Midbrain (tissue), 1 donor: Measurements from ENCODE around the gene VPS9D1.
A peak's percentile ranks its signal among the peaks of the same experiment; 100 is the strongest.
"Not testable (repeated sequence)": the region's sequence is repeated elsewhere in the genome, so short reads cannot be mapped to it uniquely, and the experiment has no call there.

Experiments
- DNase-seq: peaks from one replicate; lab custom pipeline; 2025; lab: John Stamatoyannopoulos, UW

Gene VPS9D1

DNA sequence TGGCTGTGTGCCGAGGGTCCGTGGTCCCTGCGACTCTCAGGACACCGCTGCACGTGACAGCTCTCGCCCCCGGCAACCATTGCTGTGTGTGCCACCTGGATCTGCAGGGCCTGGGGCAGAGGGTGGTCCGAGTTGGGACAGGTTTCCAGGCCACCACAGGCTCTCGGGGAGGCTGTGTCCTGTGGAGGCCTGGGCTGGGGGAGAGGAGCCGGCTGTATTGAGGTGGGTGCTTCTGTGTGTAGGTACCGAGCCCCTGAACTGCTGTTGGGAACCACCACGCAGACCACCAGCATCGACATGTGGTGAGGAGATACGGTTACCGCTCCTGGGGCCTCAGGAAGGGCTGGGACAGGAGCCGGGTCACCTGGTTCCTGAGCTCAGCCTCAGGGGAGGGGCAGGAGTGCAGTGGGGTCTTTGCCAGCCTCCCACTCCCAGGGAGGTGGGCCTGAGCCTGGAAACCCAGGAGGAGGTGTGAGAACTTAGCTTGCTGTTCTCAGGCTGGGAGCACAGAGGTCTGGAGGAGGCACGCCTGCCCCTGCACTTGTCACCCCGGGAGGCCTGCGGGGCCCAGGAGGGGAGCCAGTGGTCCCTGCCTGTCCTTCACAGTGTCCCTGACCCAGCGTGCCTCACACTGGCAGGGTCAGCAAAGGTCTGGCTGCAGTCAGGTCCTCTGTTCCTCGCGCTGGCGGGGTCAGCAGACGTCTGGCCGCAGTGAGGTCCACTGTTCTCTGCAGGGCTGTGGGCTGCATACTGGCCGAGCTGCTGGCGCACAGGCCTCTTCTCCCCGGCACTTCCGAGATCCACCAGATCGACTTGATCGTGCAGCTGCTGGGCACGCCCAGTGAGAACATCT, 26.5 kb downstream of the VPS9D1 start:
- no peak for DNase-seq

DNA sequence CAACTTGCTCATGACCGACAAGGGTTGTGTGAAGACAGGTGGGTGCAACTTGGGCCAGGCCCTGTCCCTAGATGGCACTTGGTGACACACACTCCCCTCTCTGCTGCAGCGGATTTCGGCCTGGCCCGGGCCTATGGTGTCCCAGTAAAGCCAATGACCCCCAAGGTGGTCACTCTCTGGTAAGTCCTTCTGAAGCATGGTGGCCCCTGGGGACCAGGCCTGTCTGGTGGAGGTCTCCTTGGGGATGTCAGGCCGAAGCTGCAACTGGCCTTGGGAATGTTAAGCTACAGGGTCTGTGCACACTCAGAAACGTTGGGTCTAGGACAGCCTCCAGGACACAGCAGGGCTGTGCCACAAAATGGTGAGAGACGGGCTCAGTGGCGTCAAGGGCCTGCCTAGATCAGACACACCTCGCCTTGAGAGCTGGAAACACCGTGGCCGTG, 27.4 kb downstream of the VPS9D1 start:
- DNase-seq = no peak

DNA sequence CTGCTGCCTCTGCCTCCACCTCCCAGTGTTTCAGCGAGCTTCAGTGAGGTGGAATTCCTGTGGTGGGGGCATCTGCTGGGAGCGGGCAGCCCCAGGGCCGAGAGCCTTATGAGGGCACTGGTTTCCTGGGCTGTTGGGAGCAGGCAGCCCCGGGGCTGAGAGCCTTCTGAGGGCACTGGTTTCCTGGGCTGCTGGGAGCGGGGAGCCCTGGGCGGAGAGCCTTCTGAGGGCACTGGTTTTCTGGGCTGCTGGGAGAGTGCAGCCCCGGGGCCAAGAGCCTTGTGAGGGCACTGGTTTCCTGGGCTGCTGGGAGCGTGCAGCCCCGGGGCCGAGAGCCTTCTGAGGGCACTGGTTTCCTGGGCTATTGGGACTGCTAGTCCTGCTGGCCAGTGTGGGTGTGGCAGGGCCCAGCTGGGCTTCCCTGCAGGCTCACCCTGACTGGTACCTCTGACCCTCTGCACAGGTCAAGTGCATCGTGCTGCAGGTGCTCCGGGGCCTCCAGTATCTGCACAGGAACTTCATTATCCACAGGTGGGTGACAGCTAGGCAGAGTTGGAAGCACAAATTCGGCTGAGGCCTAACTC, 28.6 kb downstream of the VPS9D1 start:
- no peak for DNase-seq

DNA sequence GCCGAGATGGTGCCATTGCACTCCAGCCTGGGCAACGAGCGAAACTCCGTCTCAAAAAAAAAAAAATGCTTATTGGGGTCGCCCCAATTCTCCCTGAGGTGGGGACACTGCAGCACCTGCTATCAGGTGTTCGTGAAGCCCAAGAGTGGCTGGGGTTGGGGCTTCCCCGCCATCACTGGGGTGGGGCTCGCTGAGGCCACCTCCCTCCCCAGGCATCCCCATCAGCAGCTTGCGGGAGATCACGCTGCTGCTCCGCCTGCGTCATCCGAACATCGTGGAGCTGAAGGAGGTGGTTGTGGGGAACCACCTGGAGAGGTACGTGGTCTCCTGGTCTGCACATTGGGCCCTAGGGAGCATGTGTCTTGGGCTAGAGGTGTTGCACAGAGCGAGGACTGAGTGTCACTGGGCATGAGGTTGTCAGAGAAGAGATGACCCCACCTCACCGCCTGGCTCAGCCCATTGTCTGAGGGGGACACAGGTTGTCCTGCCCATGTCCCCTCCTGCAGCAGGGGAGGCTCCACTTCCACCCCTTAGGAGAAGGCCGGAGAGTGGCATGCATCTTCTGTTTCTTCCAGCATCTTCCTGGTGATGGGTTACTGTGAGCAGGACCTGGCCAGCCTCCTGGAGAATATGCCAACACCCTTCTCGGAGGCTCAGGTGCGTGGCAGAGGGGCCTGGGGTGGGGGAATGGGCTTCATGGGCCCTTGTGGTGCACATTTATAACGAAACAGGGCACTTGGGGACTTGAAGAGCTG, 29.3 kb downstream of the VPS9D1 start:
- no peak for DNase-seq

DNA sequence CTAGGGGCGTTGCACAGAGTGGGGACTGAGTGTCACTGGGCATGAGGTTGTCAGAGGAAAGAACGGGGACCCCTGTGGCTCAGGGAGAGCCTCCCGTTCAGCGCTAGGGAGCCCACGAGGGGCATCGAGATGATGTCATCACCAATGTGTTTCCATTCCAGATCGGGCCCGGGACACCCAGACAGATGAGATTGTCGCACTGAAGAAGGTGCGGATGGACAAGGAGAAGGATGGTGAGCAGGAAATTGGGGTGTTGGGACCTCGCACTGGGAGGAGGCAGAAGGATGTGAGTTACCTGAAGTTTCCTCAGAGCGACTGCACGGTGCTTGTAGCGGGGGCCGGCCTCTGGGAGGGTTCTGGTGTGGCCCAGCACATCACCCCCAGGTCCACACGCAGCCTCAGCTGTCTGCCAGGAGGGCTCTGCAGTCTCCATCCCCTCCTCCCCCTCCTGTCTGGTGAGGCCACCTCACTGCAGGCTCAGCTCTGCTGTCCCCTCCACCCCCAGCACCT, 30.3 kb downstream of the VPS9D1 start:
- no peak for DNase-seq

DNA sequence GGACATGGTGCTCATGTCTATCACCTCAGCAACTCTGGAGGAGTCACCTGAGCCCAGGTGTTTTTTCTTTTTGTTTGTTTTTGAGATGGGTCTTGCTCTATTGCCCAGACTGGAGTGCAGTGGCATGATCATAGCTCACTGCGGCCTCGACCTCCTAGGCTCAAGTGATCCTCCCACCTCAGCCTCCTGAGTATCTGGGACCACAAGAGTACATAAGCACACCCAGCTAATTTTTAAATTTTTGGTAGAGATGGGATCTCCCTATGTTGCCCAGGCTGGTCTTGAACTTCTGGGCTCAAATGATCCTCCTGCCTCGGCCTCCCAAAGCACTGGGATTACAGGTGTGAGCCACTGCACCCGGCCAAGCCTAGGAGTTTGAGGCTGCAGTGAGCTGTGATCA, 31.1 kb downstream of the VPS9D1 start:
- not testable (repeated sequence) for DNase-seq

DNA sequence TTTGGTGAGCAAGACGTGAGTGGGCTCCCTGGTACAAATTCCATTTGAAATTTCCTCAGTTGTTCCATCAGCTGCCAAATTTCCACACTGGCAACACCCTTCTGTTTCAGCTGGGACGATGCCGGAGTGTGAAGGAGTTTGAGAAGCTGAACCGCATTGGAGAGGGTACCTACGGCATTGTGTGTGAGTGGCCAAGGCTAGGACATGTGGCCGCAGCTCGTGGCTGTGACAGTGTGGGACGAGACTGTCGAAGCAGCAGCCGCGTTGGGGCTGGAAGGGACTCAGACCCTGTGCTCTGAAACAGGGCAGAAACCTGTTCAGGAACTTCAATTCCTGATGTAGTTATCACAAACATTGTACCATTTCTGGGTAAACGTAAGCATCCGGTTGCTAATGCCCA, 31.6 kb downstream of the VPS9D1 start:
- no peak for DNase-seq

DNA sequence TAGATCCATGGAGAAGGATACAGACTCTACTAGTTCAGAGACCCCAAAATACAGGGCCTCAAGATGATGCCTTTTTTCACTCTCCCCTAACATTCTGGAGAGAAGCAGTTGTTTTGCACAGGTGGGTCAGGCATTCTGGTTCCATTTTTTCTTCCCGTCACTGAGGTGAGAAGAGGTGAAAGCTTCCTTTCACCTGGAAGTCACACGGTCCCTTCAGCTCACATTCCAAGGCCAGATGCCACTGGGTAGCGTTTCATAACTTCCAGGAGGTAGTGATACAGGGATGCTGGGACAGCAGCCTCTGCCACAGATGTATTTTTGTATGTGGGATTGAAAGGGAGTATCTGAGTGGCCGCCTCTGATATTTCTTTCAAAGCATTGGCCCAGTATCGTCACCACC, 32.3 kb downstream of the VPS9D1 start:
- DNase-seq = no peak

DNA sequence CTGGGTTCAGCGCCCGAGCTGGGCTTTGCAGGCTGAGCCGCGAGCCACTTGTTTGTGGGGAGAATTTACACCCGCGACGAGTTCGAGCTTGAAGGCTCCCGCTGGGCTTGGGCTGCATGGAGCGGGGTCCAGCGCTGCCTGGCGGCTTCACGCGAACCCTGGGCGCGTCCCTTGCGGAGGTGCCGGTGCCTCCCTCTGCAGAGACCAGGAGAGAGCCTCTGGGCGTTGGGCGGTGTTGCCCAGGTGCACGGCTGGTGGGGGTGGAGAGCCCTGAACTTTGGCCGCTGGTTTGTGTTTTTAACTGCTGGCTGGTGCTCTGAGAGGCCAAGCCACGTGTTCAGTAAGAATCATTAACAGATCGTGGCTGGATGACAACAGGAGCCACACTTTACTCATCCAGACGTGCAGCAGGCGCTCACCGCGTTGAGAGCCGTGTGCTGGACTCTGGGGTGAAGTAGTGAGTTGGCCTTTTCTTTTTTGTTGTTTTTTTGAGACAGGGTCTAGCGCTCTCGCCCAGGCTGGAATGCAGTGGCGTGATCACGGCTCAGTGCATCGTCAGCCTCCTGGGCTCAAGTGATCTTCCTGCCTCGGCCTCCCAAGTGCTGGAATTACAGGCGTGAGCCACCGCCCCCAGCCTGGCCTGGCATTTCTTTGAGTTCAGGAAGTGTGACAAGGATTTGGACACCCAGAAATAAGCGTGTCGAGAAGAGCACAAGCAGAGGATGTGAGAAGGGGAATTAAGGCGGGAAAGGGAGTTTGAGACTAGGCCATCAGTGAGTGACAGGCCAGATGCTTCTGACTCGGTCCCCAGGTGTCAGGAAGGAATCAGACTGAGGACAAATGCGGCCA, 33.4 kb downstream of the VPS9D1 start:
- no peak for DNase-seq

DNA sequence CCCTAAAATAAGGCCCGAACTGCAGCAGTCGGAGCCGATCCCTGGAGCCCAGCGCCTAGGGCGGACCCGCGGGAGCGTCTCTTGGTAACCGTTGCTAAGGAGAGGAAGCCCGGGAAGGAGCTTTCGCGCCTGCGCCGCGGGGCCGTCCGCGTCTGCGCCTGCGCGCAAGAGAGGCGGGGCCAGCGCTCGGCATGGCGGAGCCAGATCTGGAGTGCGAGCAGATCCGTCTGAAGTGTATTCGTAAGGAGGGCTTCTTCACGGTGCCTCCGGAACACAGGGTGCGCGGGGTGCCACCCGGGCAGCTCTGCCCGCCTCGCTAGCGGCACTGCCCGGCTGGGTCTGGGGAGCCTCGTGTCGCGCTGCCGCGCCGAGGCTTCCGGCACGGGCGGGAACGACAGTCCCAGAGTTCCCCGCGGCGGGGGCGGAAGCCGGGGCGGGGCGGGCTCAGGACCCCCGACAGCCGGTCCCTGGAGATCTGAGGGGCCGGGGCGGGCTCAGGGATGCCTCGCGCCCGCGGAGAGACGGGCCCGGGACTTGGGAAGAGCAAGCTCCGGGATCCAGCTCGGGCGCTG, 34.1 kb downstream of the VPS9D1 start, which contains the start of gene CDK10:
TSS of gene CDK10 (plus strand) at position 170 of the 572 bp plus-strand sequence. CDS start at position 192, 22 bp downstream.
- DNase-seq = peak; percentile 81

DNA sequence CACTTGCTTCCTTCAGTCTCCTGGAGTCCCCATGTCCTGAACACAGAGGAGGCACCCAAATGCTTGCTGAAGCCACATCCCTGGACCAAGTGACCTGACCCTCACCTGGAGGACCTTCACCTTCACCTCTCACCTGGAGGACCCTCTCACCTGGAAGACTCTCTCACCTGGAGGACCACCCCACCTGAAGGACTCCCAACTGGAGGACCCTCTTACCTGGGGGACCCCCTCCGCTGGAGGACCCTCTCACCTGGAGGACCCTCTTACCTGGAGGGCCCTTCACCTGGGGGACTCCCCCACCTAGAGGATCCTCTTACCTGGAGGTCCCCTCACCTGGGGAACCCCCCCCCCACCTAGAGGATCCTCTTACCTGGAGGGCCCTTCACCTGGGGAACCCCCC, 34.8 kb downstream of the VPS9D1 start:
- DNase-seq = no peak

DNA sequence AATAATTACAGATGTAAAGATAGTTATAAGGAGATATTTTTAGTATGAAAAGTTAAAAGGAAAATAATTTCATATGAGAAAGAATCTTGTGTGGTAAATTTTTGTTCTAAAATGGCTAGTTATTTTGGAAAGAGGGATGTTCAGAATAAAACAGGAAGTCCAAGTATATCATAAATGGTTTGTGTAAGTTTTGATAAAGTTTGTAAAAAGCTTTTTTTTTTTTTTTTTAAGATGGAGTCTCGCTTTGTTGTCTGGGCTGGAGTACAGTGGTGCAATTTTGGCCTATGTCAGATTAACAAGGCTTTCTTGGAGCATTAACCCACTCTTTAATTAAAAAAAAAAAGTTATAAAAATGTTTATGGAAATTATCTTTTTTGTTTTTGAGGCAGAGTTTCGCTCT, 42.4 kb downstream of the VPS9D1 start:
- DNase-seq = no peak

DNA sequence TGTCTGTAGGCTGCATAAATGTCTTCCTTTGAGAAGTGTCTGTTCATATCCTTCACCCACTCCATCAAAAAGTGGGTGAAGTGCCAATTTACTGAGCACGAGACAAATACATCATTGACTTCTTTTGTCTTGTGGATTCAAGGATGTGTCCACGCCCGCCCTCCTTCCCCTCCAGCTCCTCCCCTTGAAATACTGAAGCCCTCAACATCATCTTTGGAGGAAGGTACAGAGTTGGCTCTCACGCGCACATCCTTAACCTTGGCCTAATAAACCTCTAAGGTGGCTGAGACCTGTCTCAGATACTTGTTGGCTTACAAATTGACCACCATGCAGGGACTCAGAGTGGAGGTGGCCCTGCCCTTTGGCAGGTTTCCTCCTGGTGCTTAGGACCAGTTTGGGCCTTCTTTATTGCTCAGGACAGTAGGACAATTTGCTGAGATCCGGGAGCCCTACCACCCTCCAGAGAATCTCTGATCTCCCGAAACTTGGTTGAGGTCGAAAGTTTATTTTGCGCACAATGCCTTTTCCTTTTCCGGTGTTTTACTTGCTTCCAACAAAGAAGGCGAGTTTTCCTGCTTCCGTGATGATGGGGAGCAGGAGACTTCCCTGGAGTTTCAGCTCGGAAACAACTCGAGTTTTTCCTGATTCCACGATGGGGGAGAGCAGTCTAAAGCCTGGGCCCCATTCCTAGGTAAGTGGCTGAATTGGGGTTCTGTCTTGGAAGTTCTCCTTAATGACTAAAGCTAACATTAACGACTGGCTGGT, 48.3 kb downstream of the VPS9D1 start:
- no peak for DNase-seq

DNA sequence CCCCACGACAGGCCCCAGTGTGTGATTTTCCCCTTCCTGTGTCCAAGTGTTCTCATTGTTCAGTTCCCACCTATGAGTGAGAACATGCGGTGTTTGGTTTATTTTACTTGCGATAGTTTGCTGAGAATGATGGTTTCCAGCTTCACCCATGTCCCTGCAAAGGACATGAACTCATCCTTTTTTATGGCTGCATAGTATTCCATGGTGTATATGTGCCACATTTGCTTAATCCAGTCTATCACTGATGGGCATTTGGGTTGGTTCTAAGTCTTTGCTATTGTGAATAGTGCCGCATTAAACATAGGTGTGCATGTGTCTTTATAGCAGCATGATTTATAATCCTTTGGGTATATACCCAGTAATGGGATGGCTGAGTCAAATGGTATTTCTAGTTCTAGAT, 49.1 kb downstream of the VPS9D1 start:
- DNase-seq = not testable (repeated sequence)

DNA sequence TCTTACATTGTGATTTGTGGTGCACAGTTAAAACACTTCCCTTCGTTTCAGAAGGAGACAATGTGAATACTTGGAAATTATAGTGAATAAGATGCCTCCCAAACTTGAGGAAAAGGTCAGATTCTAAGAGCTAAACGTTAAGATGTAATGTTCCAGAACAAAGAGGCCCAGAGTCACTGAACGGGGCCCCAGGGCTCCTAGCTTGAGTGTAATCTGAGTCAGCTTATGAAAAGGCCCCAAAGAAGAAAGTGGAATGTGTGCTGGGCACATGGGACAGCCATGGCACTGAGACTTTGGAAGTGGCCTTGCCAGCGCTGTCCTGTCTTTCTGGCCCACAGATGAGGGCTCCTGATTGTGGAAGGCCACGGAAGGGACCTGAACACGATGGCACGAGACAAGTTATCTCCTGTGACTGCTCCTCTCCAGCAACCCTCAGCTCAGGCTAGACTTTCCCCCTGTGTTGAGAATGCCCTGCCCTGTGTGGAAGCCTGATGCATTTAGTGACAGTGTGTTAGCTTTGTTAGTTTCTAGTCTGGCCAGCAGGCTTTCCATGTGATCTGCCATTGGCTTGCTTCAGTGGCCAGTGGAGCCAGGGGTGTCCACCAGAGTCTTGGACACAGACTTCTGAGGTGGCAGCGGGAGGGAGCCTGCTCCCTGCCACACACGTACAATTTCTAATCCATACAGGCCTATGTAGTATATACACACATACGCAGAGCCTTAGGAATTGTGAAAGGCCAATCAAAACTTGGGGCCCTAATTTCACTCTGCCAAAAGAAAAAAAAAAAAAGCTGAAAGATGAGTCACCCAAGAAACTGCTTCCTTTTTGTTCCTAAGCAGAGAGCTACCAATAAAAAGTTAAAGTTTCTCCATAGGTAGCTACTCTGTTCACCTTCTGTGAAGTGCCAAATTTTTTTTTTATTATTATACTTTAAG, 49.9 kb downstream of the VPS9D1 start:
- DNase-seq = no peak

DNA sequence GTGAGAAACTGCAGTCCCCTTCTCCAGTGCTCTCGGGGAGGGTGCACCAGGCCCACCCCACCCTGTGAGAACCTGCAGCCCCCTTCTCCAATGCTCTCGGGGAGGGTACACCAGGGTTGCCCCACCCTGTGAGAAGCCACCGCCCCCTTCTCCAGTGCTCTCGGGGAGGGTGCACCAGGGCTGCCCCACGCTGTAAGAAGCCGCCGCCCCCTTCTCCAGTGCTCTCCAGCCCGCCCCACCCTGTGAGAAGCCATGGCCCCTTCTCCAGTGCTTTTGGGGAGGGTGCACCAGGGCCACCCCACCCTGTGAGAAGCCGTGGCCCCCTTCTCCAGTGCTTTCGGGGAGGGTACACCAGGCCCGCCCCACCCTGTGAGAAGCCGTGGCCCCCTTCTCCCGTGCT, 50.9 kb downstream of the VPS9D1 start:
- no peak for DNase-seq

DNA sequence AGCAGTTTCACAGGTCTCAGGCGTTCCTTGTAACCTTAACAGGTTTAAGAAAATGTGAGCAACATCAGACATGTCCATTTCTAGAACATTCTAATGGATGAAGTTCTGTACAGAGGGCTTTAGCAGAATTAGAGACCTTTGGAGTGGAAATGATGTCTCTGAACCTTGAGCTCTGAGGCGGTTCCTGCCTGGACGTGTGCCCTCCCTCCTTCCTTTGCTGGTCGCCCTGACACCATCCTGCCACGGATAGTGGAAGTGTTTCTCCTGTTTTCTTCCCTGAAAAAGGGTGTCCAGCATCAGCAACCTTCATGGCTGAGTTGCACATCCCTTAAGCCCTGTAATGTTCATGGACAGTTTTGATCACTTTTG, 51.9 kb downstream of the VPS9D1 start:
- DNase-seq = no peak

DNA sequence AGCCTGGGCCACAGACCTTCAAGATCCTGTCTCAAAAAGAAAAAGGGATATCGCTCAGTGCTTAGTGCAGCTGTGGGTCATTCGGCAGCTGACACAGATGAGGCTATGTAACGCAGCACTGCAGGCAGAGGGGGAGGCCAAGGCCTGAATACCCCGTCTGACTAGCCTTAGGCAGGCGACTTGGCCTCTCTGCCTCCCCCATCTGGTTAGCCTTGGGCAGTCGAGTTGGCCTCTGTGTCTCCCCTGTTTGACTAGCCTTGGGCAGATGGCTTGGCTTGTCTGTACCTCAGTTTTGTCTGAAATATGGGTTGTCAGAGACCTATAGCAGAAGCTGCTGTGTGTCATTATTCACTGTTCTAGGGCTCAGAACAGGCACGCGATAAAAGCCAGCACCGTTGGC, 53.1 kb downstream of the VPS9D1 start:
- DNase-seq = no peak

DNA sequence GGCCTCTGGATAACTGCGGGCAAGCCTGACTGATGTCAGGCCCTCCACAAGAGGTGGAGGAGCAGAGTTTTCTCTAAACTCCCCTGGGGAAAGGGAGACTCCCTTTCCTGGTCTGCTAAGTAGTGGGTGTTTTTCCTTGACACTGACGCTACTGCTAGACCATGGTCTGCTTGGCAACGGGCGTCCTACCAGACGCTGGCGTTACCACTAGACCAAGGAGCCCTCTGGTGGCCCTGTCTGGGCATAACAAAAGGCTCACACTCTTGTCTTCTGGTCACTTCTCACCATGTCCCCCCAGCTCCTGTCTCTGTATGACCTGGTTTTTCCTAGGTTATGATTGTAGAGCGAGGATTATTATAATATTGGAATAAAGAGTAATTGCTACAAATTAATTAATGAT, 53.7 kb downstream of the VPS9D1 start:
- DNase-seq = peak; percentile 2
